H7 (cell line): Measurements from ENCODE around the gene NUMB. TPM values are rescaled to one million over a fixed set of nuclear protein-coding genes. Genes with fewer than 3 reads are reported as not detected.

ENCODE experiments used
- DNase-seq: peaks from one replicate; pipeline ENCODE4 v3.0.0; 2012
- H3K27me3 ChIP-seq: 2 replicates; pipeline ENCODE4 v1.6.0; 2011; ENCODE audit warnings: mild to moderate bottlenecking, low read length; ENCODE audit not compliant: control insufficient read depth, insufficient read depth
- H3K36me3 ChIP-seq: replicated peaks from 2 replicates; pipeline ENCODE4 v1.5.1; 2011; ENCODE audit warnings: low read length; ENCODE audit not compliant: control insufficient read depth, insufficient read depth
- H3K4me3 ChIP-seq: 2 replicates; pipeline ENCODE4 v1.5.1; 2011; ENCODE audit warnings: low read depth, mild to moderate bottlenecking, control low read depth, low read length, moderate library complexity; ENCODE audit not compliant: insufficient read depth
- total RNA-seq: library from RNA; depleted of rRNA; stranded (reverse); fragments of >200 nt; shearing (Covaris generic); gene quantifications from 2 replicates; pipeline ENCODE4 v1.2.3, GENCODE V29; 2014

NUMB gene
- total RNA-seq, 1 experiment from 2014 or later: 15.3 TPM

GRCh38 chr14:73254247-73255004, 203.9 kb downstream of the NUMB start:
- no peak for DNase-seq

GRCh38 chr14:73253721-73254120, 204.6 kb downstream of the NUMB start:
- Histone ChIP-seq H3K4me3 (no peak overlapping the region), H3K36me3 (no peaks in the 10 kb centered on the region), H3K27me3 (no peaks in the 10 kb centered on the region)
- no peak for DNase-seq

More at GRCh38 chr14:73254247-73255004, 203.9 kb downstream of the NUMB start:
- Histone ChIP-seq H3K4me3 (no peak overlapping the region), H3K36me3 (no peaks in the 10 kb centered on the region), H3K27me3 (no peaks in the 10 kb centered on the region)

GRCh38 chr14:73253323-73253610, 205.1 kb downstream of the NUMB start:
- Histone ChIP-seq H3K27me3 (no peaks in the 10 kb centered on the region), H3K36me3 (no peaks in the 10 kb centered on the region), H3K4me3 (no peak overlapping the region)
- no peak for DNase-seq

DNA sequence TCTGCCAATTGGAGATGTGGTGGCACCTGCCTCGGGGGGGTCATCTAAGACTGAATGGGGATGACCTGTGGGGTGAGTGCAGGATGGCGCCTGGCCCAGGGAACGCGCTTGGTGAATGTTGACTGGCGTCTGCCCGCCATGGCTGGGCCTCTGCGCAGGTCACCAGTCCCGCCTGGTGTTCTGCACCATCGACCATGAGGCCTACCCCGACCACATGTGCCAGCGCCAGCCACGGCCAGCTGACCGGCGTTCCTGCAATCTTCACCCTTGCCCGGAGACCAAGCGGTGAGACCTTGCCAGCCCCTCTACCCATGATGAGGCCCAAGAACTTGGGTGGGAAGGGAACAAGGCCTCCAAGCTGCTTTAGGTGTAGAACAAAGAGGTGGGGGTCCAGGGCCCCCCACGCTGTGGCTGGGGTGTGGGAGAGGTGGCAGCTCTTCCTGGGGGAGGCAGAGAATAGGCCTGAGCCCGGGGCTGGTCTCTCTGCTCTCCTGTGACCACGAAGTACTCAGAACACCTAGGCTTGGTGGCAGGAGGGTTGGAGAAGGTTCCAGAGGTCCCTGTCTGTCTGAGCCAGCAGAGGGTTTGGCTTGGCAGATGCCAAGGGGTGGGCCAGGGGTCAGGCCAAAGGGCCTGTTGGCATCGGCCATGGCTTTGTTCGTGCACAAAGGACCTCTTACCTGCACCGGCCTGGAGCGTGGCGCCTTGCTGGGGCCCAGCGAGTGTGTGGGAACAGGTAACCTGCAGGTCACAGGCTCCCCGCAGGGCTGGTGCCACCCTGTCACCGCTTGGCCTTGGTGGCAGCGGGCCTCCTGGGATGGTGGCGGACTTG, 205.6 kb downstream of the NUMB start:
- no peaks in the 10 kb centered on the region for H3K27me3 ChIP-seq
- DNase-seq: no peak
- no peak overlapping the region for H3K4me3 ChIP-seq
- no peaks in the 10 kb centered on the region for H3K36me3 ChIP-seq

GRCh38 chr14:73251516-73252215, 206.7 kb downstream of the NUMB start:
- H3K36me3 ChIP-seq: no peaks in the 10 kb centered on the region
- H3K27me3 ChIP-seq: no peaks in the 10 kb centered on the region; the same call in 1 of the 2 replicates
- DNase-seq: no peak
- no peak overlapping the region for H3K4me3 ChIP-seq

- Histone ChIP-seq H3K4me3 (no peak overlapping the region), H3K27me3 (no peaks in the 10 kb centered on the region; the same call in 1 of the 2 replicates), H3K36me3 (no peaks in the 10 kb centered on the region)
- no peak for DNase-seq
Observed at GRCh38 chr14:73250781-73251500, 207.4 kb downstream of the NUMB start.

DNA sequence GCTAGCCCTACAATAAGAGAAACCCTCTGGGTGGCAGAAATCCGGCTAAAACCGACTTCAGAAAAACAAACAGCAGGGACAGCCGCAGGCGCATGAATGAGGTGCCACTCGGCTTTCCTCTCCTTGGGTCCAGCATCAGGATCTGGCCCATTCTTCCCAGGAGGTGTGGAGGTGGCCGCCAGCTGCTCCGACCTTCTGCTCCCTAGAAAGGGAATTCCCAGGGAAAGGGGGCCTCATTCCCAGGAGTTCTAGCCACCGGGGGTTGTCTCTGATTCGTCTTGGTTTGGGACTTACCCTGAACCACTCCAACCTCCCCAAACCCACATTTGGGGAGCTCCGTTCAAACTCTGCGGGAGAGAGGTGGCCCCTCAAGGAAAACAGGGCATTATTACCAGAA, 208.0 kb downstream of the NUMB start:
- peaks cover 5% of the 10 kb centered on the region; the same call in 1 of the 2 replicates for H3K27me3 ChIP-seq
- DNase-seq: no peak

DNA sequence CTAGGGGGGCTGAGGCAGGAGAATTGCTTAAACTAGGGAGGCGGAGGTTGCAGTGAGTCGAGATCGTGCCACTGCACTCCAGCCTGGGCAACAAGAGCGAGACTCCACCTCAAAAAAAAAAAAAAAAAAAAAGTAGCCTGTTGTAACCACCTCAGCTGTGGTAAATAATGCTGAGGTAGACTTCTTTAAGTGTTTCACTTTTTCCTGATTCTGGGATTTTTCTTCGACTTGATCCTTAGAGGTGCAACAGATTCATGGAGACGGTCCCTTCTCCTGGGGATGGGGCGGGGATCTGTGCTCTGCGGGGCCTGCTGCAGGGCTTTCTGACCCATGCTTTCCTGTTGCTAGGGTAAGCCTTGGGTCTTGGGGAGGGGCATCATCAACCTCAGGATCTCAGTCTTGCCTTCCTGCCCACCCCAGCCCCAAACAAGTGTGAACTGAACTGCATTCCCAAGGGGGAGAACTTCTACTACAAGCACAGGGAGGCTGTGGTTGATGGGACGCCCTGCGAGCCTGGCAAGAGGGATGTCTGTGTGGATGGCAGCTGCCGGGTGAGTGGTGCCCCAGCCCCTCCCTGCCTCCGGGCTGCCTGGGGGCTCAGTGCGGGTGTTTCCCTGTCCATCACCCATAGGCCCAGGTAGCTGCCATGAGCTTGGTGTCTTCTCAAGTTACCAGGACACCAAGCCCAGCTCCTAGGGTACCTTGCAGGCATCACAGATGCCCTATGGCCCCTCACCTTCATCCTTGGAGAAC, 208.6 kb downstream of the NUMB start:
- DNase-seq: no peak
- peaks cover 11% of the 10 kb centered on the region; the same call in 1 of the 2 replicates for H3K27me3 ChIP-seq
- no peaks in the 10 kb centered on the region for H3K36me3 ChIP-seq
- no peak overlapping the region for H3K4me3 ChIP-seq

More for the DNA sequence above, 208.0 kb downstream of the NUMB start:
- Histone ChIP-seq H3K4me3 (no peak overlapping the region), H3K36me3 (no peaks in the 10 kb centered on the region)

GRCh38 chr14:73249108-73249507, 209.2 kb downstream of the NUMB start:
- Histone ChIP-seq H3K4me3 (no peak overlapping the region), H3K36me3 (no peaks in the 10 kb centered on the region), H3K27me3 (peaks cover 11% of the 10 kb centered on the region; the same call in 1 of the 2 replicates)
- DNase-seq: no peak

GRCh38 chr14:73248108-73248868, 210.1 kb downstream of the NUMB start:
- H3K27me3 ChIP-seq: peaks cover 11% of the 10 kb centered on the region; the same call in 1 of the 2 replicates
- H3K36me3 ChIP-seq: no peaks in the 10 kb centered on the region
- no peak overlapping the region for H3K4me3 ChIP-seq
- no peak for DNase-seq

DNA sequence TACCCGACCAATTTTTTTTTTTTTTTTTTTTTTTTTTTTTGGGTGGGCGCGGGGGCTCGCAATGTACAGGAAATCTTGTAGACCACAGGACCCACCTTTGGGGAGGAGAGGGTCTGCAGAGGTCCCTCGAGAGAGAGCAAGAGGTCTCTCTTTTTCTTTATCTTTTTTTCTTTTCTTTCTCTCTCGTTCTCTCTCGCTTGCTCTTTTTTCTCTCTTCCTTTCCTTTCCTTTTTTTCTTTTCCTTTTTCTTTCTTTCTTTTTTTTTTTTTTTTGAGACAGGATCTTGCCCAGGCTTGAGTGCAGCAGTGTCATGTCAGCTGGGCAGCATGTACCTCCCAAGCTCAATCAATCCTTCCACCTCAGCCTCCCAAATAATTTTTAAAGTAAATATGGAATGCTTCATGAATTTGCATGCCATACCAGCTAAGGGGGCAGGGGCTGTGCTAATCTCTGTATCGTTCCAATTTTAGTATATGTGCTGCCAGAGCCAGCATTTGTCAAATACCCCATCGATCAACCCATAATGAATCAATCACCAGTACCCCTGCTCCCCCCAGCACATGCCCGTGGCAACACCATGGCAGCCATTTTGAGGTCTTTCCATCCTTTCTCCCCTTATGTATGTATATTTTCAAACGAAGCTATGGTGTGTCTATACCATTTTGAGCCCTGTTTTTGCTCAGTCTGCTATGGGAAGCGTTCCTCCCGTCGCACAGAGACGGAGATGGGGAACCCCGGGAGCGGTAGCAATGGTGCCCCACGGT, 211.8 kb downstream of the NUMB start:
- Histone ChIP-seq H3K36me3 (no peaks in the 10 kb centered on the region), H3K4me3 (peak overlapping the region; percentile 46), H3K27me3 (peaks cover 17% of the 10 kb centered on the region)
- no peak for DNase-seq

DNA sequence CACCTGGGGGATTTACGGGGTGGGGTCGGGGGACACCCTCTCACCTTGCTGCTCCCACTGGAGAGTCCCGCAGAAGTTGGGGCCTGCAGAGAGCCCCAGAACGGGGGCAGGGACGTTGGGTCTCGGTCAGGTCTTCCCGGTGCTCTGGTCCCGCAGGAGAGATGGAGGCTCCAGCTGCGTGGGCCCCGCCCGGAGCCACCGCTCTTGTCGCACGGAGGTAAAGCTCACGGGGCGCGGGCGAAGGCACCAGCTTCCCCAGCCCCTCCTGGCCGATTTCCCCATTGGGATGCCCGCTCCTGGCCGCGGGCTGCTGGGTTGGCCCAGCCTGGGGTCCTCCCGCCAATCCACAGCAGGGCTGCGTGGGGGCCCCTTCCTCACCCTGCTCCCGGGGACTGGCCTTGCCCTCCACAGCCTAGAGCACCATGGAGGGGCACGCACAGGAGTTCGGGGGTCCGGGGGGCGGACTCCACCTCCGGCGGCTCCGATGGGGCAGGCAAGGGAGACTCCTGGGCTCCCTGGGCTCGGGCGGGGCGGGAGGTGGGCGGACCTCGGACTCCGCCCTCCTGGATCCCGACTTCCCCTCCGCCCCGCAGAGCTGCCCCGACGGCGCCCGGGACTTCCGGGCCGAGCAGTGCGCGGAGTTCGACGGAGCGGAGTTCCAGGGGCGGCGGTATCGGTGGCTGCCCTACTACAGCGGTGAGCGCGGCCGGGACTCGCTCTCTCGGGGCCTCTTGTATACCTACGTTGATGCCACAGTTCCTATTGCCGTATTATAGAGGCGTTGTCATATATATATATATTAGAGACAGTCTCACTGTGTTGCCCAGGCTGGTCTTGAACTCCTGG, 212.6 kb downstream of the NUMB start:
- no peaks in the 10 kb centered on the region for H3K36me3 ChIP-seq
- peak overlapping the region; percentile 46 for H3K4me3 ChIP-seq
- peaks cover 22% of the 10 kb centered on the region for H3K27me3 ChIP-seq
- peak; percentile 75 for DNase-seq
